ENCODE results near the gene ARVCF. TPM values are rescaled to one million over a fixed set of nuclear protein-coding genes. Genes with fewer than 3 reads are reported as not detected.

Gene ARVCF
- total and polyA plus RNA-seq, 2 of the 8 experiments (the other 6 are each of a cell fraction or from before 2014, with no cell fraction given), result 31.0 to 43.2 TPM

- TF ChIP-seq SP2 (IDR thresholded peaks at IDR 0.05; ENCODE audit: low read length), result peak; percentile 82
- no peak for TF ChIP-seq ASH2L (IDR thresholded peaks at IDR 0.05; ENCODE audit: low read length)
- TF ChIP-seq MAFK (IDR thresholded peaks at IDR 0.05; ENCODE audit: low read depth, low read length), result no peak
- TF ChIP-seq POLR2A (IDR thresholded peaks at IDR 0.05; ENCODE audit: control extremely low read depth in 1 of 2, low read depth in 2 of 2, low read length in 2 of 2), result no peak
- TF ChIP-seq POU5F1 (IDR thresholded peaks at IDR 0.05; ENCODE audit: low read depth, low read length), result no peak
- TF ChIP-seq NANOG (IDR thresholded peaks at IDR 0.05; ENCODE audit: insufficient read depth, low read depth, low read length, poor library complexity, severe bottlenecking), result no peak
- TF ChIP-seq CHD1 (IDR thresholded peaks at IDR 0.05; ENCODE audit: low read depth, low read length), result no peak
- TF ChIP-seq CBX8 (IDR thresholded peaks at IDR 0.05; ENCODE audit: borderline replicate concordance, low read depth, low read length), result no peak
- TF ChIP-seq NRF1 (IDR thresholded peaks at IDR 0.05; ENCODE audit: low read depth, low read length), result no peak
- TF ChIP-seq JUND (IDR thresholded peaks at IDR 0.05; ENCODE audit: low read length), result no peak
- no peak for TF ChIP-seq SAP30 (IDR thresholded peaks at IDR 0.05; ENCODE audit: insufficient read depth, insufficient replicate concordance, low read length)
- TF ChIP-seq RBBP5 (IDR thresholded peaks at IDR 0.05; ENCODE audit: borderline replicate concordance, low read depth, low read length), result no peak
- TF ChIP-seq, protein P1, sequence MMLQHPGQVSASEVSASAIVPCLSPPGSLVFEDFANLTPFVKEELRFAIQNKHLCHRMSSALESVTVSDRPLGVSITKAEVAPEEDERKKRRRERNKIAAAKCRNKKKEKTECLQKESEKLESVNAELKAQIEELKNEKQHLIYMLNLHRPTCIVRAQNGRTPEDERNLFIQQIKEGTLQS (IDR thresholded peaks at IDR 0.05; ENCODE audit: insufficient read depth, low read depth, low read length), result no peak
- peak; percentile 72 for TF ChIP-seq CREB1 (IDR thresholded peaks at IDR 0.05)
- no peak for TF ChIP-seq PHF8 (conservative IDR thresholded peaks at IDR 0.05; ENCODE audit: low read depth, low read length)
- no peak for TF ChIP-seq GABPA (IDR thresholded peaks at IDR 0.05; ENCODE audit: borderline replicate concordance, insufficient read depth, low read length)
- TF ChIP-seq SIN3A (conservative IDR thresholded peaks at IDR 0.05 in 1 of 2, IDR thresholded peaks at IDR 0.05 in 1 of 2; ENCODE audit: low read depth in 1 of 2, low read length in 2 of 2), result no peak
- TF ChIP-seq USF2 (IDR thresholded peaks at IDR 0.05; ENCODE audit: low read length), result no peak
- TF ChIP-seq, protein P2, sequence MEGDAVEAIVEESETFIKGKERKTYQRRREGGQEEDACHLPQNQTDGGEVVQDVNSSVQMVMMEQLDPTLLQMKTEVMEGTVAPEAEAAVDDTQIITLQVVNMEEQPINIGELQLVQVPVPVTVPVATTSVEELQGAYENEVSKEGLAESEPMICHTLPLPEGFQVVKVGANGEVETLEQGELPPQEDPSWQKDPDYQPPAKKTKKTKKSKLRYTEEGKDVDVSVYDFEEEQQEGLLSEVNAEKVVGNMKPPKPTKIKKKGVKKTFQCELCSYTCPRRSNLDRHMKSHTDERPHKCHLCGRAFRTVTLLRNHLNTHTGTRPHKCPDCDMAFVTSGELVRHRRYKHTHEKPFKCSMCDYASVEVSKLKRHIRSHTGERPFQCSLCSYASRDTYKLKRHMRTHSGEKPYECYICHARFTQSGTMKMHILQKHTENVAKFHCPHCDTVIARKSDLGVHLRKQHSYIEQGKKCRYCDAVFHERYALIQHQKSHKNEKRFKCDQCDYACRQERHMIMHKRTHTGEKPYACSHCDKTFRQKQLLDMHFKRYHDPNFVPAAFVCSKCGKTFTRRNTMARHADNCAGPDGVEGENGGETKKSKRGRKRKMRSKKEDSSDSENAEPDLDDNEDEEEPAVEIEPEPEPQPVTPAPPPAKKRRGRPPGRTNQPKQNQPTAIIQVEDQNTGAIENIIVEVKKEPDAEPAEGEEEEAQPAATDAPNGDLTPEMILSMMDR (IDR thresholded peaks at IDR 0.05; ENCODE audit: control extremely low read depth in 1 of 3, insufficient read depth in 1 of 3, low read depth in 1 of 3, low read length in 3 of 3), result no peak
- no peak for TF ChIP-seq EGR1 (IDR thresholded peaks at IDR 0.05; ENCODE audit: borderline replicate concordance, low read depth, low read length)
Measured at GRCh38 chr22:20016734-20017621, at the start of gene ARVCF (continued).
